ENCODE data around the gene TRNAU1AP.

GRCh38 chr1:28506907-28507246, 46.0 kb upstream of the TRNAU1AP start:
- no peak for TF ChIP-seq CTCF (IDR thresholded peaks at IDR 0.05)
- TF ChIP-seq POLR2A (IDR thresholded peaks at IDR 0.05): no peak
